ENCODE data around the gene CBLN3. TPM values are rescaled to one million over a fixed set of nuclear protein-coding genes. Genes with fewer than 3 reads are reported as not detected.
"Not testable (repeated sequence)": the region's sequence is repeated elsewhere in the genome, so short reads cannot be mapped to it uniquely, and the experiment has no call there.

Gene CBLN3
- total and polyA plus RNA-seq, 7 experiments from 2014 or later = 0.24 to 13.9 (median 2.9) TPM; not detected in 1

DNA sequence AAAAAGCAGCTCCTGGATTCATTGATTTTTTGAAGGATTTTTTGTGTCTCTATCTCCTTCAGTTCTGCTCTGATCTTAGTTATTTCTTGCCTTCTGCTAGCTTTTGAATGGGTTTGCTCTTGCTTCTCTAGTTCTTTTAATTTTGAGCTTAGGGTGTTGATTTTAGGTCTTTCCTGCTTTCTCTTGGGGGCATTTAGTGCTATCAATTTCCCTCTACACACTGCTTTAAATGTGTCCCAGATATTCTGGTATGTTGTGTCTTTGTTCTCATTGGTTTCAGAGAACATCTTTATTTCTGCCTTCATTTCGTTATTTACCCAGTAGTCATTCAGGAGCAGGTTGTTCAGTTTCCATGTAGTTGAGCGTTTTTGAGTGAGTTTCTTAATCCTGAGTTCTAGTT, 21.4 kb upstream of the CBLN3 start:
- ChIA-PET POLR2A (interaction anchor here (0.6 kb wide), 1 partner anchor 15 kb away, joined by 3 read pairs; no protein-coding TSS in a partner anchor), CTCF (interaction anchor here (0.7 kb wide), 1 partner anchor 1517 kb away, joined by 3 read pairs; no protein-coding TSS in a partner anchor)
- H3K4me3 ChIP-seq (ENCODE audit: low read length); H3K27me3 Mint-ChIP-seq; H3K9me3 ChIP-seq (ENCODE audit: control insufficient read depth in 2 of 3, low read length in 3 of 3); H3K27ac ChIP-seq (ENCODE audit: low read depth, low read length); H3K36me3 ChIP-seq (ENCODE audit: control insufficient read depth in 2 of 3, insufficient read depth in 3 of 3, low read length in 3 of 3); H3K27ac Mint-ChIP-seq; DNase-seq; H3K4me3 Mint-ChIP-seq; H3K4me1 ChIP-seq (ENCODE audit: control insufficient read depth in 2 of 2, insufficient read depth in 2 of 2, low read length in 2 of 2); H3K27me3 ChIP-seq (ENCODE audit: control insufficient read depth in 2 of 2, insufficient read depth in 2 of 2, low read length in 2 of 2); ATAC-seq; H3K4me1 Mint-ChIP-seq; intact Hi-C loops (cut with micrococcal nuclease): not testable (repeated sequence)
- peaks cover 5 to 38% (median 30%) of the 10 kb centered on the region in 5 donors for H3K36me3 Mint-ChIP-seq
- peaks cover 0 to 14% (median 5%) of the 10 kb centered on the region in 11 donors for H3K9me3 Mint-ChIP-seq

DNA sequence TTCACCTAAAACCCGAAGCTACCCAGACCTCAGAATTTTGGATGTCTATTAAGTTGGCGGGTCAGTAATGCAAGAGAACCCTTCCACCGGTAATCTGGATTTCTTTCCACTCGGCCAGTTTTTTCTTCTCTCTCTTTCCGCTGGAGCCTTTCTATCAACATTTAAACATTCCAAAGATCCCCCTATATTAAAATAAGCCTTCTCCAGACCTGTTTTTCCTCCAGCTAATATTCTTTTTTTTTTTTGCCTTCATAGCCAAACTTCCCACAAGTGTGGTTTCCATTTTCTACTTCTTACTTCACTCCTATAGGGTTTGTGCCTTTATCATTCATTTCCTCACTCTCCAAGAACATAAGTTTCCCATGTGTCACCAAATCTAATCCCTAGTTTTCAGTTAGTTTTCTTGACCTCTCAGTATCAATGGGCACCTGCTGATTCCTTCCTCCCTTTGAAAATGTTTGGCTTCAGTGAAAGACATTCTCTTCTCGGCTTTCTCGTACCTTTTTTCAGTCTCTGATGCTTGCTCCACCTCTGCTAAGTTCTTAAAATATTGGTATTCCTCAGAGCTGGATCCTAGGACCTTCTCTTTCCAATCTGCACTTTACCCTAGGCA, 13.7 kb upstream of the CBLN3 start:
- ChIA-PET CTCF (interaction anchor here (0.9 to 1.7 kb wide), 2 partner anchors 12 to 135 kb away, joined by 4 to 6 read pairs; partner anchors contain the start of gene CIDEB), POLR2A (interaction anchor here (0.6 to 5.3 kb wide), 10 partner anchors 13 to 1154 kb away, joined by 3 to 105 read pairs (median 5); partner anchors contain the start of genes CBLN3, DCAF11, KHNYN and NRL)
- intact Hi-C loops (cut with micrococcal nuclease) = loop anchor here (2.0 to 5.0 kb wide), 11 partner anchors 22 to 1406 kb away; partner anchors contain the start of genes EMC9 (in 1 of the 2), PABPN1 (in 1 of the 2), PPP1R3E (in 1 of the 2) and PSME2 (in 1 of the 2)
- DNase-seq = no peak
- Mint-ChIP-seq H3K4me3 (peak overlapping the region; percentile 91 to 98 (median 95)), H3K4me1 (peaks cover 20 to 50% (median 42%) of the 10 kb centered on the region in 7 donors), H3K9me3 (peaks cover 0 to 6% (median 0%) of the 10 kb centered on the region in 11 donors), H3K27me3 (peaks cover 0 to 3% (median 0%) of the 10 kb centered on the region in 5 donors), H3K36me3 (peaks cover 0 to 33% (median 13%) of the 10 kb centered on the region in 5 donors), H3K27ac (peak overlapping the region; percentile 92 to 99 (median 98))
- no peaks in the 10 kb centered on the region for H3K27me3 ChIP-seq (ENCODE audit: control insufficient read depth in 2 of 2, insufficient read depth in 2 of 2, low read length in 2 of 2)
- H3K4me3 ChIP-seq (ENCODE audit: low read length) = peak overlapping the region; percentile 85
- peaks cover 18 to 25% of the 10 kb centered on the region in 2 donors for H3K4me1 ChIP-seq (ENCODE audit: control insufficient read depth in 2 of 2, insufficient read depth in 2 of 2, low read length in 2 of 2)
- peak overlapping the region; percentile 98 for H3K27ac ChIP-seq (ENCODE audit: low read depth, low read length)
- no peaks in the 10 kb centered on the region for H3K9me3 ChIP-seq (ENCODE audit: control insufficient read depth in 2 of 3, low read length in 3 of 3)
- no peak for ATAC-seq
- peaks cover 9 to 37% (median 12%) of the 10 kb centered on the region in 3 experiments for H3K36me3 ChIP-seq (ENCODE audit: control insufficient read depth in 2 of 3, insufficient read depth in 3 of 3, low read length in 3 of 3)

DNA sequence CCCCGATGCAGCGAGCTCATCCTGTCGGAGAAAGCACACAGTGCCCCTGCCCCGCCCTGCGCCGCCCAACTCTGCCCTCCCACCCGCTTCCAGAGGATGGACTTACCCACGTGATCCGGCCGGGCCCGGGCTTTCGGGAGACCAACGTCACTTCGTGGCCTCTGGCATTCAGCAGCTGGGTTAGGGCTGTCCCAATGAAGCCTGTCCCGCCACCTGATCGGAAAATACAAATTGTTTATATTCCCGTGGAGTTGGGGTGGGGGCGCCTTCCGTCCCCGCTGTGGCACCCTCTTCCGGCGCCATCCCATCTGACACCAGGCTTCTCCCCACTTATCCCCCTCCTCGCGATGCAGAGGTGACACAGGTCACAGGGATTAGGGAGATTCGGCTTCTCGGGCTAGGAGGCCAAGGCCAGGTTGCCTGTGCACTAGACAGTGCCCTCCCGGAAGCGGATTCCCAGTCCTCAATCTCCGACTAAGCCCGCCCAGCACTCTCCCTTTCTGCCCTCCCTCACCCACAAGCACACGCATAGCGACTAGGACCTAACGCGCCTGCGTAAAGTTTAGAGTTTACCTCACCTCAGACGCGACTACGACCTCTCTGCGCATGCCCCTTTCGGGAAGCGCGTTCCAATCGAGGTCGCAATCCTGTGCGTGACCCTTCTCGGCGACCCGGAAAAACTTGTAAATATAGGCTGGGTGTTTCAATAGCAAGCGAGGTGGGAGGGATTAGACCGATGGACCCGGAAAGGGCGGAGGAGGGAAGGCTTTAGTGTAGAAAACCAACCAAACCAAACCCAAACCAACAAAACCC, 13.0 kb upstream of the CBLN3 start, which contains the start of gene SDR39U1:
TSS of gene SDR39U1 (minus strand) at position 537 of the 813 bp plus-strand sequence. CDS start at position 530, 7 bp downstream.
- Histone ChIP-seq H3K27ac (ENCODE audit: low read depth, low read length) (peak within 1 kb of the TSS; percentile 98), H3K27me3 (ENCODE audit: control insufficient read depth in 2 of 2, insufficient read depth in 2 of 2, low read length in 2 of 2) (no peaks in the 10 kb centered on the region), H3K9me3 (ENCODE audit: control insufficient read depth in 2 of 3, low read length in 3 of 3) (no peaks in the 10 kb centered on the region), H3K4me1 (ENCODE audit: control insufficient read depth in 2 of 2, insufficient read depth in 2 of 2, low read length in 2 of 2) (peaks cover 20 to 32% of the 10 kb centered on the region in 2 donors), H3K36me3 (ENCODE audit: control insufficient read depth in 2 of 3, insufficient read depth in 3 of 3, low read length in 3 of 3) (peaks cover 9 to 44% (median 12%) of the 10 kb centered on the region in 3 experiments), H3K4me3 (ENCODE audit: low read length) (peak within 1 kb of the TSS; percentile 85)
- peak; percentile 93 for ATAC-seq
- Mint-ChIP-seq H3K4me3 (peak within 1 kb of the TSS; percentile 91 to 98 (median 95)), H3K4me1 (peaks cover 27 to 57% (median 50%) of the 10 kb centered on the region in 7 donors), H3K9me3 (peaks cover 0 to 6% (median 0%) of the 10 kb centered on the region in 11 donors), H3K27me3 (peaks cover 0 to 3% (median 0%) of the 10 kb centered on the region in 5 donors), H3K27ac (peak within 1 kb of the TSS; percentile 92 to 99 (median 98)), H3K36me3 (peaks cover 0 to 36% (median 16%) of the 10 kb centered on the region in 5 donors)
- peak; percentile 81 to 99 (median 98) for DNase-seq
- intact Hi-C loops (cut with micrococcal nuclease) = loop anchor here (1.0 to 5.0 kb wide), 20 partner anchors 11 to 1405 kb away; partner anchors contain the start of genes GMPR2 (in 2 of the 2), NEDD8 (in 2 of the 2), RABGGTA (in 2 of the 2) and TINF2 (in 2 of the 2)
- ChIA-PET CTCF (interaction anchor here (0.7 to 3.1 kb wide), 6 partner anchors 11 to 134 kb away, joined by 3 to 13 read pairs (median 5); partner anchors contain the start of genes CBLN3, CIDEB and KHNYN), POLR2A (interaction anchor here (0.6 to 5.3 kb wide), 23 partner anchors 9 to 1153 kb away, joined by 3 to 105 read pairs (median 3); partner anchors contain the start of genes CBLN3, CHMP4A, CIDEB and DCAF11)

DNA sequence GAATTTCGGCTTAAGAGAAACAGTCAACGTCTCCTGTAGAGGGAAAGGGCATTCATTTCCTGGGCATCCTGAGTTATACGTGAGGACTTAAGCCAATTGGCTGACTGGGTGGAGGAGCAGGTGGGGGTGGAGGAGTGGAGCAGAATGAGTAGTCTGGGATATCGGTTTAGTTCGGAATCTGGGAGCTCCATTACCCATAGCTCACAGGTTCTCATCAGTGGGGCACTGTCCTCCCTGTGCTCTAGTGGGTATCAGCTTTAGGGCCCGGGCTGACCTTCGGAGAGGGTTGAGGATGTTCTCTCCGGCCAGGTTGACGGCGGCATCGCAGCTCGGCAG, 12.4 kb upstream of the CBLN3 start:
- Histone ChIP-seq H3K27ac (ENCODE audit: low read depth, low read length) (peak overlapping the region; percentile 98), H3K4me1 (ENCODE audit: control insufficient read depth in 2 of 2, insufficient read depth in 2 of 2, low read length in 2 of 2) (peaks cover 26 to 38% of the 10 kb centered on the region in 2 donors), H3K36me3 (ENCODE audit: control insufficient read depth in 2 of 3, insufficient read depth in 3 of 3, low read length in 3 of 3) (peaks cover 9 to 48% (median 12%) of the 10 kb centered on the region in 3 experiments), H3K27me3 (ENCODE audit: control insufficient read depth in 2 of 2, insufficient read depth in 2 of 2, low read length in 2 of 2) (no peaks in the 10 kb centered on the region), H3K4me3 (ENCODE audit: low read length) (peak overlapping the region; percentile 85), H3K9me3 (ENCODE audit: control insufficient read depth in 2 of 3, low read length in 3 of 3) (no peaks in the 10 kb centered on the region)
- no peak for DNase-seq
- peaks cover 0 to 38% (median 13%) of the 10 kb centered on the region in 5 donors for H3K36me3 Mint-ChIP-seq
- H3K27ac Mint-ChIP-seq = peak overlapping the region; percentile 92 to 99 (median 98)
- H3K4me1 Mint-ChIP-seq = peaks cover 32 to 62% (median 54%) of the 10 kb centered on the region in 7 donors
- peaks cover 0 to 3% (median 0%) of the 10 kb centered on the region in 5 donors for H3K27me3 Mint-ChIP-seq
- ChIA-PET POLR2A (interaction anchor here (0.6 to 5.3 kb wide), 18 partner anchors 8 to 328 kb away, joined by 3 to 105 read pairs (median 3); partner anchors contain the start of genes CBLN3, CHMP4A, CIDEB and DCAF11), CTCF (interaction anchor here (0.7 to 3.1 kb wide), 6 partner anchors 10 to 199 kb away, joined by 3 to 13 read pairs (median 4); partner anchors contain the start of genes CBLN3, CIDEB, KHNYN and TINF2)
- H3K9me3 Mint-ChIP-seq = peaks cover 0 to 6% (median 0%) of the 10 kb centered on the region in 11 donors
- intact Hi-C loops (cut with micrococcal nuclease) = loop anchor here (1.0 to 5.0 kb wide), 20 partner anchors 11 to 1405 kb away; partner anchors contain the start of genes GMPR2 (in 2 of the 2), NEDD8 (in 2 of the 2), RABGGTA (in 2 of the 2) and TINF2 (in 2 of the 2)
- H3K4me3 Mint-ChIP-seq = peak overlapping the region; percentile 91 to 98 (median 95)
- ATAC-seq = no peak

DNA sequence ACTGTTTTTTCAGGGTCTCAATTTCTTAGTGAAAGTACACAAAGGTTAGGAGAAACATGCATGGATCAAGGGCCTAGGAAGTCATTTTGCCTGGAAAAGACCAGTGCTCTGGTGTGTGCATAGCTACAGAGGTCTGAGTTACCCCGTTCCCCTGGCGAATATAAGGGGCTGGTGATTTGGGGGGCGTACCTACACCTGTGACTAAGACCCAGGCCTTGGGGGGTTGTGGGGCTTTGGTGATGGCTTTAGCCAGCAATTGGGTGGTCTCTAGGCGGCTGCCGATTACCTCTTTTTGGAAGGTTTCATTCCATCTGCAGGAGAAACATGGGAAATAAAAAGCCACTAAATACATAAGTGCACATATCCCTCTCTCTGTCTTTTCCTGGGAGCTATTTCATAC, 12.0 kb upstream of the CBLN3 start:
- H3K4me3 ChIP-seq (ENCODE audit: low read length) = peak overlapping the region; percentile 85
- Mint-ChIP-seq H3K9me3 (peaks cover 0 to 6% (median 0%) of the 10 kb centered on the region in 11 donors), H3K4me3 (peak overlapping the region; percentile 91 to 98 (median 95)), H3K27ac (peak overlapping the region; percentile 92 to 99 (median 98)), H3K4me1 (peaks cover 36 to 66% (median 58%) of the 10 kb centered on the region in 7 donors), H3K27me3 (peaks cover 0 to 3% (median 0%) of the 10 kb centered on the region in 5 donors), H3K36me3 (peaks cover 0 to 40% (median 14%) of the 10 kb centered on the region in 5 donors)
- H3K9me3 ChIP-seq (ENCODE audit: control insufficient read depth in 2 of 3, low read length in 3 of 3) = no peaks in the 10 kb centered on the region
- DNase-seq = no peak
- ATAC-seq = no peak
- ChIA-PET CTCF (interaction anchor here (0.7 to 3.1 kb wide), 5 partner anchors 10 to 199 kb away, joined by 3 to 13 read pairs (median 5); partner anchors contain the start of genes CBLN3, KHNYN and TINF2), POLR2A (interaction anchor here (0.6 to 5.3 kb wide), 18 partner anchors 8 to 327 kb away, joined by 3 to 105 read pairs (median 3); partner anchors contain the start of genes CBLN3, CHMP4A, CIDEB and DCAF11)
- H3K27ac ChIP-seq (ENCODE audit: low read depth, low read length) = peak overlapping the region; percentile 98
- H3K36me3 ChIP-seq (ENCODE audit: control insufficient read depth in 2 of 3, insufficient read depth in 3 of 3, low read length in 3 of 3) = peaks cover 9 to 50% (median 12%) of the 10 kb centered on the region in 3 experiments
- peaks cover 30 to 42% of the 10 kb centered on the region in 2 donors for H3K4me1 ChIP-seq (ENCODE audit: control insufficient read depth in 2 of 2, insufficient read depth in 2 of 2, low read length in 2 of 2)
- intact Hi-C loops (cut with micrococcal nuclease) = loop anchor here (5.0 kb wide), 4 partner anchors 231 to 1404 kb away; partner anchors contain the start of gene PPP1R3E (in 1 of the 2)
- no peaks in the 10 kb centered on the region for H3K27me3 ChIP-seq (ENCODE audit: control insufficient read depth in 2 of 2, insufficient read depth in 2 of 2, low read length in 2 of 2)

All from naive thymus-derived CD4-positive, alpha-beta T cell (primary cell).